K562 (cell line): Measurements from ENCODE around the gene CIAPIN1. TPM values are rescaled to one million over a fixed set of nuclear protein-coding genes. Genes with fewer than 3 reads are reported as not detected.

ENCODE experiments used
- GABPA ChIP-seq: fragments of 200-800 bp; sonication (Bioruptor generic); conservative IDR thresholded peaks from 2 replicates; pipeline ENCODE4 v1.6.1; 2016; ENCODE audit warnings: low read depth, missing genetic modification characterization, missing compliant biosample characterization
- GABPB1 ChIP-seq: sonication (generic); formaldehyde crosslinking; IDR thresholded peaks from 2 replicates; pipeline ENCODE4 v1.8.0; 2022; ENCODE audit warnings: mild to moderate bottlenecking, missing genetic modification reagents
- MED1 ChIP-seq: sonication (generic); formaldehyde crosslinking; IDR thresholded peaks from 2 replicates; pipeline ENCODE4 v1.8.1; 2023; ENCODE audit warnings: missing genetic modification reagents, borderline replicate concordance
- PRMT5 ChIP-seq: sonication (generic); formaldehyde crosslinking; IDR thresholded peaks from 2 replicates; pipeline ENCODE4 v1.5.0; 2020; ENCODE audit warnings: missing genetic modification reagents
- SREBF2 ChIP-seq: sonication (generic); formaldehyde crosslinking; IDR thresholded peaks from 2 replicates; pipeline ENCODE4 v1.4.0; 2020; ENCODE audit warnings: mild to moderate bottlenecking, missing genetic modification reagents
- STAG1 ChIP-seq: sonication (generic); formaldehyde crosslinking; IDR thresholded peaks from 2 replicates; pipeline ENCODE4 v1.5.0; 2020; ENCODE audit warnings: missing genetic modification reagents, borderline replicate concordance
- polyA plus RNA-seq, 8 experiments: library from polyadenylated mRNA; depleted of rRNA in 4 of 8; stranded (reverse) in 5 of 8; unstranded in 3 of 8; fragments of >200 nt; fragmentation: Nextera tagmentation in 2 of 8; fragmentation: Illumina TruSeq in 1 of 8; extraction: Ambion mirVana in 2 of 8; extraction: Trizol in 1 of 8; gene quantifications; 2 replicates each; pipeline versions ENCODE4 v1.2.1 to v1.2.3, GENCODE V29; 2011 to 2014; ENCODE audit warnings: inconsistent platforms in 1 of 8, missing spikeins in 1 of 8
- total RNA-seq, 7 experiments: library from RNA; depleted of rRNA in 6 of 7; stranded (reverse); fragments of >200 nt in 6 of 7; fragmentation: Illumina TruSeq in 2 of 7; extraction: Trizol in 2 of 7; gene quantifications; 2 replicates each; pipeline versions ENCODE4 v1.2.1 to v1.2.3, GENCODE V29; 2011 to 2021; ENCODE audit warnings: low replicate concordance in 1 of 7
- TF ChIP-seq, protein P1 (sequence below): fragments of 450-650 bp; IDR thresholded peaks from 2 replicates; pipeline ENCODE4 v1.6.1; 2017; ENCODE audit warnings: mild to moderate bottlenecking, moderate library complexity
- TF ChIP-seq, protein P2 (sequence below): fragments of 200-600 bp; sonication (generic); IDR thresholded peaks from one replicate; pipeline ENCODE4 v1.6.1; 2012; ENCODE audit warnings: mild to moderate bottlenecking, low read depth, low read length, inconsistent platforms
- TF ChIP-seq, protein P3 (sequence below): fragments of 250-450 bp; sonication (Bioruptor Pico); IDR thresholded peaks from 2 replicates; pipeline ENCODE4 v1.5.0; 2020; ENCODE audit warnings: mild to moderate bottlenecking

The CIAPIN1 gene
- total and polyA plus RNA-seq, 9 of the 15 experiments (the other 6 are each of a cell fraction or from before 2014, with no cell fraction given) = 71.8 to 263 (median 95.7) TPM

DNA sequence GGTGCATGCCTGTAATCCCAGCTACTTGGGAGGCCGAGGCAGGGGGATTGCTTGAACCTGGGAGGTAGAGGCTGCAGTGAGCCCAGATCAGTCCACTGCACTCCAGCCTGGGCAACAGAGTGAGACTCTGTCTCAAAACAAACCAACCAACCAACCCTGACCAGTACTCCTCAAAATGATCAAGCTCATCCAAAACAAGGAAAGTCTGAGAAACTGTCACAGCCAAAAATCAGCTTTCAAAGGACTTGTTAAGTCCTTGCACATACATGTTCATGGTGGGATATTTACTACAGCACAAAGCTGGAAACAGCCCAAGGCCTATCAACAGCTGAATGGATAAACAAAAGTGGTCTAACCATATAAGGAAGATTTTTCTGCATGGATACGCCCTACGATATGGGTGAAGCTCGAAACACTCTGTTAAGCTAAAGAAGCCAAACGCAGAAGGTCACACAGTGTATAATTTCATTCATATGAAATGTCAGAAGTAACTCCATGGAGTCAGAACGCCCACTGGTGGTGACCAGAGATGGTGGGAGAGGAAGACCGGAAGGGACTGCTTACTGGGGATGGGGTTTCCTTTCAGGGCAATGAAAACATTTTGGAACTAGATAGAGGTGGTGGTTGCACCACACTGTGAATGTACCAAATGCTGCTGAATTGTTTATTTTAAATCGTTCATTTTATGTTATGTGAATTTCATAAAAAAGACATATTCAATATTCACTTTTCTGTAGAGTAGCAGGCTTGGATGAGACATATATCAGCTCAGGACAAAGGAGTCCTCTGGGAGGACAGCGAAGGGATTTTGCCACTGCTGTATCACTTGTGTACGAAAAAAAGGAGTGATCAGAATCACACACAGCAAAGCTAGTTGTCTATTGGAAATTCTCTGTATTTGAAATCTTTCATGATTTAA is 24.9 kb downstream of the CIAPIN1 start (continued):
- TF ChIP-seq GABPB1 (CRISPR knock-in tag) (peak; percentile 35; the same call in 1 of the 2 replicates), MED1 (CRISPR knock-in tag) (no peak), PRMT5 (no peak), SREBF2 (CRISPR knock-in tag) (no peak), STAG1 (CRISPR knock-in tag) (peak; percentile 30; the same call in 1 of the 2 replicates), GABPA (tag) (peak; percentile 77)
- TF ChIP-seq, protein P1, sequence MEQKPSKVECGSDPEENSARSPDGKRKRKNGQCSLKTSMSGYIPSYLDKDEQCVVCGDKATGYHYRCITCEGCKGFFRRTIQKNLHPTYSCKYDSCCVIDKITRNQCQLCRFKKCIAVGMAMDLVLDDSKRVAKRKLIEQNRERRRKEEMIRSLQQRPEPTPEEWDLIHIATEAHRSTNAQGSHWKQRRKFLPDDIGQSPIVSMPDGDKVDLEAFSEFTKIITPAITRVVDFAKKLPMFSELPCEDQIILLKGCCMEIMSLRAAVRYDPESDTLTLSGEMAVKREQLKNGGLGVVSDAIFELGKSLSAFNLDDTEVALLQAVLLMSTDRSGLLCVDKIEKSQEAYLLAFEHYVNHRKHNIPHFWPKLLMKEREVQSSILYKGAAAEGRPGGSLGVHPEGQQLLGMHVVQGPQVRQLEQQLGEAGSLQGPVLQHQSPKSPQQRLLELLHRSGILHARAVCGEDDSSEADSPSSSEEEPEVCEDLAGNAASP = no peak
- TF ChIP-seq, protein P2, sequence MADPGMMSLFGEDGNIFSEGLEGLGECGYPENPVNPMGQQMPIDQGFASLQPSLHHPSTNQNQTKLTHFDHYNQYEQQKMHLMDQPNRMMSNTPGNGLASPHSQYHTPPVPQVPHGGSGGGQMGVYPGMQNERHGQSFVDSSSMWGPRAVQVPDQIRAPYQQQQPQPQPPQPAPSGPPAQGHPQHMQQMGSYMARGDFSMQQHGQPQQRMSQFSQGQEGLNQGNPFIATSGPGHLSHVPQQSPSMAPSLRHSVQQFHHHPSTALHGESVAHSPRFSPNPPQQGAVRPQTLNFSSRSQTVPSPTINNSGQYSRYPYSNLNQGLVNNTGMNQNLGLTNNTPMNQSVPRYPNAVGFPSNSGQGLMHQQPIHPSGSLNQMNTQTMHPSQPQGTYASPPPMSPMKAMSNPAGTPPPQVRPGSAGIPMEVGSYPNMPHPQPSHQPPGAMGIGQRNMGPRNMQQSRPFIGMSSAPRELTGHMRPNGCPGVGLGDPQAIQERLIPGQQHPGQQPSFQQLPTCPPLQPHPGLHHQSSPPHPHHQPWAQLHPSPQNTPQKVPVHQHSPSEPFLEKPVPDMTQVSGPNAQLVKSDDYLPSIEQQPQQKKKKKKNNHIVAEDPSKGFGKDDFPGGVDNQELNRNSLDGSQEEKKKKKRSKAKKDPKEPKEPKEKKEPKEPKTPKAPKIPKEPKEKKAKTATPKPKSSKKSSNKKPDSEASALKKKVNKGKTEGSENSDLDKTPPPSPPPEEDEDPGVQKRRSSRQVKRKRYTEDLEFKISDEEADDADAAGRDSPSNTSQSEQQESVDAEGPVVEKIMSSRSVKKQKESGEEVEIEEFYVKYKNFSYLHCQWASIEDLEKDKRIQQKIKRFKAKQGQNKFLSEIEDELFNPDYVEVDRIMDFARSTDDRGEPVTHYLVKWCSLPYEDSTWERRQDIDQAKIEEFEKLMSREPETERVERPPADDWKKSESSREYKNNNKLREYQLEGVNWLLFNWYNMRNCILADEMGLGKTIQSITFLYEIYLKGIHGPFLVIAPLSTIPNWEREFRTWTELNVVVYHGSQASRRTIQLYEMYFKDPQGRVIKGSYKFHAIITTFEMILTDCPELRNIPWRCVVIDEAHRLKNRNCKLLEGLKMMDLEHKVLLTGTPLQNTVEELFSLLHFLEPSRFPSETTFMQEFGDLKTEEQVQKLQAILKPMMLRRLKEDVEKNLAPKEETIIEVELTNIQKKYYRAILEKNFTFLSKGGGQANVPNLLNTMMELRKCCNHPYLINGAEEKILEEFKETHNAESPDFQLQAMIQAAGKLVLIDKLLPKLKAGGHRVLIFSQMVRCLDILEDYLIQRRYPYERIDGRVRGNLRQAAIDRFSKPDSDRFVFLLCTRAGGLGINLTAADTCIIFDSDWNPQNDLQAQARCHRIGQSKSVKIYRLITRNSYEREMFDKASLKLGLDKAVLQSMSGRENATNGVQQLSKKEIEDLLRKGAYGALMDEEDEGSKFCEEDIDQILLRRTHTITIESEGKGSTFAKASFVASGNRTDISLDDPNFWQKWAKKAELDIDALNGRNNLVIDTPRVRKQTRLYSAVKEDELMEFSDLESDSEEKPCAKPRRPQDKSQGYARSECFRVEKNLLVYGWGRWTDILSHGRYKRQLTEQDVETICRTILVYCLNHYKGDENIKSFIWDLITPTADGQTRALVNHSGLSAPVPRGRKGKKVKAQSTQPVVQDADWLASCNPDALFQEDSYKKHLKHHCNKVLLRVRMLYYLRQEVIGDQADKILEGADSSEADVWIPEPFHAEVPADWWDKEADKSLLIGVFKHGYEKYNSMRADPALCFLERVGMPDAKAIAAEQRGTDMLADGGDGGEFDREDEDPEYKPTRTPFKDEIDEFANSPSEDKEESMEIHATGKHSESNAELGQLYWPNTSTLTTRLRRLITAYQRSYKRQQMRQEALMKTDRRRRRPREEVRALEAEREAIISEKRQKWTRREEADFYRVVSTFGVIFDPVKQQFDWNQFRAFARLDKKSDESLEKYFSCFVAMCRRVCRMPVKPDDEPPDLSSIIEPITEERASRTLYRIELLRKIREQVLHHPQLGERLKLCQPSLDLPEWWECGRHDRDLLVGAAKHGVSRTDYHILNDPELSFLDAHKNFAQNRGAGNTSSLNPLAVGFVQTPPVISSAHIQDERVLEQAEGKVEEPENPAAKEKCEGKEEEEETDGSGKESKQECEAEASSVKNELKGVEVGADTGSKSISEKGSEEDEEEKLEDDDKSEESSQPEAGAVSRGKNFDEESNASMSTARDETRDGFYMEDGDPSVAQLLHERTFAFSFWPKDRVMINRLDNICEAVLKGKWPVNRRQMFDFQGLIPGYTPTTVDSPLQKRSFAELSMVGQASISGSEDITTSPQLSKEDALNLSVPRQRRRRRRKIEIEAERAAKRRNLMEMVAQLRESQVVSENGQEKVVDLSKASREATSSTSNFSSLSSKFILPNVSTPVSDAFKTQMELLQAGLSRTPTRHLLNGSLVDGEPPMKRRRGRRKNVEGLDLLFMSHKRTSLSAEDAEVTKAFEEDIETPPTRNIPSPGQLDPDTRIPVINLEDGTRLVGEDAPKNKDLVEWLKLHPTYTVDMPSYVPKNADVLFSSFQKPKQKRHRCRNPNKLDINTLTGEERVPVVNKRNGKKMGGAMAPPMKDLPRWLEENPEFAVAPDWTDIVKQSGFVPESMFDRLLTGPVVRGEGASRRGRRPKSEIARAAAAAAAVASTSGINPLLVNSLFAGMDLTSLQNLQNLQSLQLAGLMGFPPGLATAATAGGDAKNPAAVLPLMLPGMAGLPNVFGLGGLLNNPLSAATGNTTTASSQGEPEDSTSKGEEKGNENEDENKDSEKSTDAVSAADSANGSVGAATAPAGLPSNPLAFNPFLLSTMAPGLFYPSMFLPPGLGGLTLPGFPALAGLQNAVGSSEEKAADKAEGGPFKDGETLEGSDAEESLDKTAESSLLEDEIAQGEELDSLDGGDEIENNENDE = no peak
- TF ChIP-seq, protein P3, sequence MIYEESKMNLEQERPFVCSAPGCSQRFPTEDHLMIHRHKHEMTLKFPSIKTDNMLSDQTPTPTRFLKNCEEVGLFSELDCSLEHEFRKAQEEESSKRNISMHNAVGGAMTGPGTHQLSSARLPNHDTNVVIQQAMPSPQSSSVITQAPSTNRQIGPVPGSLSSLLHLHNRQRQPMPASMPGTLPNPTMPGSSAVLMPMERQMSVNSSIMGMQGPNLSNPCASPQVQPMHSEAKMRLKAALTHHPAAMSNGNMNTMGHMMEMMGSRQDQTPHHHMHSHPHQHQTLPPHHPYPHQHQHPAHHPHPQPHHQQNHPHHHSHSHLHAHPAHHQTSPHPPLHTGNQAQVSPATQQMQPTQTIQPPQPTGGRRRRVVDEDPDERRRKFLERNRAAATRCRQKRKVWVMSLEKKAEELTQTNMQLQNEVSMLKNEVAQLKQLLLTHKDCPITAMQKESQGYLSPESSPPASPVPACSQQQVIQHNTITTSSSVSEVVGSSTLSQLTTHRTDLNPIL (CRISPR knock-in tag) = no peak
